ENCODE results near the gene GPR17.

Gene GPR17

GRCh38 chr2:127694986-127695385 lies 49.0 kb downstream of the GPR17 start:
- in situ Hi-C loops (cut with MboI; ENCODE audit: low sequenced_read_pairs, unreplicated experiment): no loop called here
- TF ChIP-seq CTCF (IDR thresholded peaks at IDR 0.05; ENCODE audit: borderline replicate concordance, control extremely low read depth, extremely low read depth, insufficient read depth, missing control alignments): no peak
- no peak for DNase-seq (ENCODE audit: low spot score)

GRCh38 chr2:127695491-127696472 lies 49.8 kb downstream of the GPR17 start:
- peak; percentile 57 for DNase-seq (ENCODE audit: low spot score)
- in situ Hi-C loops (cut with MboI; ENCODE audit: low sequenced_read_pairs, unreplicated experiment): no loop called here
- peak; percentile 38 for TF ChIP-seq CTCF (IDR thresholded peaks at IDR 0.05; ENCODE audit: borderline replicate concordance, control extremely low read depth, extremely low read depth, insufficient read depth, missing control alignments)

GRCh38 chr2:127697482-127698180 lies 51.7 kb downstream of the GPR17 start:
- in situ Hi-C loops (cut with MboI; ENCODE audit: low sequenced_read_pairs, unreplicated experiment): no loop called here

GRCh38 chr2:127698553-127699355 lies 52.8 kb downstream of the GPR17 start:
- no peak for DNase-seq (ENCODE audit: low spot score)
- in situ Hi-C loops (cut with MboI; ENCODE audit: low sequenced_read_pairs, unreplicated experiment): no loop called here
- TF ChIP-seq CTCF (IDR thresholded peaks at IDR 0.05; ENCODE audit: borderline replicate concordance, control extremely low read depth, extremely low read depth, insufficient read depth, missing control alignments): no peak

More at GRCh38 chr2:127697482-127698180, 51.7 kb downstream of the GPR17 start:
- DNase-seq (ENCODE audit: low spot score): no peak
- TF ChIP-seq CTCF (IDR thresholded peaks at IDR 0.05; ENCODE audit: borderline replicate concordance, control extremely low read depth, extremely low read depth, insufficient read depth, missing control alignments): no peak

GRCh38 chr2:127700527-127701192 lies 54.7 kb downstream of the GPR17 start:
- no peak for TF ChIP-seq CTCF (IDR thresholded peaks at IDR 0.05; ENCODE audit: borderline replicate concordance, control extremely low read depth, extremely low read depth, insufficient read depth, missing control alignments)
- in situ Hi-C loops (cut with MboI; ENCODE audit: low sequenced_read_pairs, unreplicated experiment): no loop called here
- DNase-seq (ENCODE audit: low spot score): peak; percentile 84
